NCI-H2081 (cell line): ENCODE data around the gene OR8K1.

Experiments
- DNase-seq, 2 experiments: peaks; one replicate each; lab custom pipeline; 2025; lab: John Stamatoyannopoulos, UW

OR8K1 gene

GRCh38 chr11:56345739-56346138 is at the start of gene OR8K1:
Gene OR8K1 (plus strand): TSS chr11:56346039. CDS start chr11:56346039, 0 bp downstream.
- DNase-seq, result no peak

DNA sequence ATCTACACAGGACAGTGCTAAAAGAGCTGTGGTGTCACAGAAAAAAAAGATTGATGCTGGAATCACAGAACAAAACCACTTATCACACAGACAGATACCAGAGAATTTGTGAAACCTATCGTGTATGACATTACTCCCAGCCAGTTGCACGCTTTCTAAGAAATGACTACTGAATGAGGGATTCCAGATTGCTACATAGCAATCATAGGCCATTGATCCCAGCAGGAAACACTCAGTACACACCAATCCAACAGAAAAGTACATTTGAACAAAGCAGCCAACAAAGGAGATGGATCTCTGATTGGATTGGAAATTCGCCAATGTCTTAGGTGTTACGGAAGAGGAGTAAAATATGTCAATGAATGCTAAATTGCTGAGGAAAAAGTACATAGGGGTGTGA is 48.9 kb upstream of the OR8K1 start:
- DNase-seq, result no peak

DNA sequence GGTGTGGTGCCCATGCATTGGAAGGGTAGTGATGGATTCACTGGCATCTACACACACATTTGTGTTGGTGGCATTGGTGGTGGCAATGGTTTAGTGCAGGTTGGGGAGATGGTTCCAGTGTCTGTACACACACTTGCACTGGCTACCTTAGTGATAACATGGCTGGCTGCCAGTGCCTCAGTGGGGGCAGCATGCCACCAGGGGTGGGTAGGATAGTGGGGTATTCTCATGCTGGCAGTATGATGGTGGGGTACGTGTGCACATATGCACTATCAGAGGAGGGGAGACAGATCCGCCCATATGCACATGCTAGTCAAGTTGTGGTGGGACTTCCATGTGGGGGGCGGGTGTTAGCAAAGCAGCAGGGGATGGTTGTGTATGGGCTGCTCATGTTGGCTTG is 38.0 kb upstream of the OR8K1 start:
- DNase-seq, result no peak

GRCh38 chr11:56314844-56315243 is 31.0 kb upstream of the OR8K1 start, which contains the start of gene OR8K3:
Gene OR8K3 (plus strand): TSS chr11:56315144. CDS start chr11:56318307, 3,163 bp downstream.
- no peak for DNase-seq

DNA sequence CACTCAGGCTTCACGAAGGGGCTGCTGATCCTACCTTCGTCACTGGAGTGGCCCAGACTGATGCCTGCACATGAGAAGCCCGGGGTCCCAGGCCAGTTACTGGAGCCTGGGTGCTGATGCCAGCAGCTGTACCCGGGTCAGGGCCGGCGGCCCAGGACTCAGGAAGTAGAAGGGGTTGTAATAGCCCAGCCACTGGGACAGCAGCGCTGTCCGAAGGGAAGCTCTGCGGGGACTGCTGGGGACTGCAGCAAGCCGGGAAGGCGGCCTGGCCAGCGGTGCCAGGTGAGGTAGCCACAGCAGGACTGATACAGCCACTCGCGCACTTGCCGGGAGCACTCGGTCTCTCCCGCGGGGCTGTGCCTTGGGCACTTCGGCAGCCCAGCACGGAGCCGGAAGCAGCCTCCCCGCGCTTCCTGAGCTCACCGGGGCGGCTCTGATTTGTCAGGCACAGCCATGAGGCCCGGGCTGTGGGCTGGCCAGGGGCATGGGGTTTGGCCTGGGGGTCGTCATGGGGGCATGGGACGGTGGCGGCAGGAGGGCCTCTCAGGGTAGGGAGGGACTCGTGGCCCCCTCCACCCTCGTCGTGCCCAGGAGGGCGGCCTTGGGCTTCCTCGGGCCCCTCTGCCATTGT is 13.9 kb upstream of the OR8K1 start:
- no peak for DNase-seq

DNA sequence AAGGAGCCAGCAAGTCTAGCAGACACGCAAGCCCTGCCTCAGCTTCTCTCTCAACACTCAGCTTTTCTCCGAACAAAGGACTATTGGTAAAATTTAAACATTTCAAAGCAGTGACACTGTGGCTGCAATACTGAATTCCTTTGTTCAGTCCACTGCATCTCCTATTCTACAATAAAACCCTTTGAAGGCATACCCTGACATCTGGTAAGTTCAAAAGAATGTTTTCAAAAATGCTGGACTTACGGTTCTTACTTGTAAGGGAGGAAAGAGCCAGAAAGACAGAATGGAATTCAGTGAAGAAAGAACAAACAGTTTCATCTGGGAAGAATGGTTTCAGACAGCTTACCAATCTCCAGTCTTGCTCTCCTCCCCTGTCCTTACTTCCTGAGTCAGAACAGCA is 12.7 kb upstream of the OR8K1 start:
- DNase-seq, result no peak

DNA sequence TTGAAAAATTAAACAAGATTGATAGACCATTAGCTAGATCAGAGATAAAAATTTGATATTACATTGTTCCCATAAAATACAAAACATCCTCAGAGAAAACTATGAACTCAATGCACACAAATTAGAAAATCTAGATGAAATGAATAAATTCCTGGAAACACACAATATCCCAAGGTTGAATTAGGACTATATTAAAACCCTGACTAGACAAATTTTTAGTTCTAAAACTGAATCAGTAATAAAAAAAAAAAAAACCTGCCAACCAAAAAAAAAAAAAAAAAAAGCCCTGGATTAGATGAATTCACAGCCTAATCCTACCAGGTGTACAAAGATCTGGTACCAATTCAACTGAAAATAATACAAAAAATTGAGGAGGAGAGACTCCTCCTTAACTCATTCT is 5.5 kb upstream of the OR8K1 start:
- DNase-seq, result no peak

GRCh38 chr11:56353991-56354390 is 8.2 kb downstream of the OR8K1 start, which contains the start of gene OR8J1:
Gene OR8J1 (plus strand): TSS chr11:56354291. CDS start chr11:56360247, 5,956 bp downstream.
- DNase-seq, result no peak

DNA sequence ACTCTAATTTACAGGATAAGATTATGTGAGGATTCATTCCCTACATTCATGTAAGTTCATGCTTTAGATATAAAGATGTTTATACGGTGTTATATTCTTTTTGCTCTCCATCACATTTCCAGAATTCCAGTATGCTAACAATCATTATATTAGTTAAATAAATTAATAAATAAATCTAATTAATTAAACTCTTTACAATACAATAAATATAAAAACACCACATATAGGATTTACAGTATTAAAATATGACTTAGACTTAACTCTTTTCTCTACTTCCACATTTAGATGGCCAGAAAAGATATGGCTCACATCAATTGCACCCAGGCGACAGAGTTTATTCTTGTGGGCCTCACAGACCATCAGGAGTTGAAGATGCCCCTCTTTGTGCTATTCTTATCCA is 29.5 kb downstream of the OR8K1 start, which contains the start of gene OR8U1:
TSS of gene OR8U1 (plus strand) at position 301 of the 400 bp plus-strand sequence. CDS start at position 301, 0 bp downstream.
- no peak for DNase-seq

GRCh38 chr11:56380120-56380519 is 34.3 kb downstream of the OR8K1 start:
- no peak for DNase-seq

DNA sequence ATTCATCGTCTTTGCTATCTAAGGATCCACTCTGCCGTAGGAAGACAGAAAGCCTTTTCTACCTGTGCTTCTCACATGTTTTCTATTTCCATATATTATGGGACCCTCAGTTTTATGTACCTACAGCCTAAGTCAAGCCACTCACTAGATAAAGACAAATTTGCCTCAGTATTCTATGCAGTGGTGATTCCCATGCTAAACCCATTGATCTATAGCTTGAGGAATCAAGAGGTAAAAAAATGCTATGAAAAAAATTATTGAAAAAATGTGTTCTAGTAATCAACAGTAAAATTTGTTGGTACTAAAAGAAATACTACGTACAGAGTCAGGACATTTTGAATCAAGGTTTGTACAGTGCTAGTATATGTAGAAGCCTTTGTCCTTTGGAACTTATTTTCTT is 48.5 kb downstream of the OR8K1 start:
- DNase-seq, result no peak

GRCh38 chr11:56396047-56396446 is 50.2 kb downstream of the OR8K1 start:
- DNase-seq, result no peak
